B cell (primary cell): Measurements from ENCODE around the gene OTUB2. TPM values are rescaled to one million over a fixed set of nuclear protein-coding genes. Genes with fewer than 3 reads are reported as not detected.

ENCODE experiments used
- ATAC-seq: fragments of 200-7000 bp; cut with Tn5 transposase; one replicate; pipeline ENCODE4 v1.10.0; 2021; ENCODE audit warnings: low read depth, mild to moderate bottlenecking, moderate number of reproducible peaks, moderate library complexity
- CTCF ChIA-PET: fragments of 350-600 bp; sonication (Branson Sonifier 250); formaldehyde crosslinking; loops from one replicate; lab custom pipeline; 2021; ENCODE audit warnings: antibody characterized with exemption, inconsistent platforms; lab: Charles Lee
- POLR2A ChIA-PET: fragments of 350-600 bp; sonication (Branson Sonifier 250); formaldehyde crosslinking; loops from one replicate; lab custom pipeline; 2021; ENCODE audit warnings: antibody characterized with exemption; lab: Charles Lee
- DNase-seq: peaks from one replicate; pipeline ENCODE4 v3.0.0; 2013
- H2AFZ ChIP-seq: 2 replicates; pipeline ENCODE4 v1.6.1; 2012; ENCODE audit warnings: mild to moderate bottlenecking, low read depth, low read length; ENCODE audit not compliant: insufficient read depth, poor library complexity, severe bottlenecking
- H3K27ac ChIP-seq, 2 donors: 1 replicate in 1 of 2; 2 replicates in 1 of 2; pipeline ENCODE4 v1.5.1; 2012 to 2013; ENCODE audit warnings: low read length in 2 of 2, mild to moderate bottlenecking in 2 of 2, moderate library complexity in 1 of 2
- H3K27me3 ChIP-seq, 4 experiments: fragments of 200-600 bp in 1 of 4; sonication (generic) in 1 of 4; replicated peaks in 1 of 4; 1 replicate in 2 of 4; 2 replicates in 2 of 4; pipeline versions ENCODE4 v1.6.1 to v1.7.0; 2013 to 2016; ENCODE audit warnings: low read length in 3 of 4, mild to moderate bottlenecking in 2 of 4, mixed read lengths in 1 of 4, moderate library complexity in 1 of 4; ENCODE audit not compliant: insufficient read depth in 4 of 4, control insufficient read depth in 3 of 4; ENCODE audit errors: control extremely low read depth in 1 of 4
- H3K36me3 ChIP-seq, 2 experiments: replicated peaks in 1 of 2; 1 replicate in 1 of 2; 2 replicates in 1 of 2; pipeline versions ENCODE4 v1.6.1 to v1.7.1; 2013; ENCODE audit warnings: low read length in 1 of 2; ENCODE audit not compliant: insufficient read depth in 2 of 2, control insufficient read depth in 1 of 2; ENCODE audit errors: control extremely low read depth in 1 of 2, extremely low read depth in 1 of 2
- H3K4me1 ChIP-seq, 2 donors: fragments of 200-600 bp in 1 of 2; sonication (generic) in 1 of 2; 1 replicate in 1 of 2; 2 replicates in 1 of 2; pipeline versions ENCODE4 v1.5.1 to v1.6.1; 2013 to 2017; ENCODE audit warnings: low read length in 2 of 2; ENCODE audit not compliant: control insufficient read depth in 2 of 2, insufficient read depth in 2 of 2
- H3K4me2 ChIP-seq: replicated peaks from 2 replicates; pipeline ENCODE3; 2012; ENCODE audit warnings: mild to moderate bottlenecking, low read depth, low read length; ENCODE audit not compliant: poor library complexity, severe bottlenecking
- H3K4me3 ChIP-seq, 5 experiments: fragments of 200-600 bp in 1 of 5; sonication (generic) in 1 of 5; 1 replicate in 3 of 5; 2 replicates in 2 of 5; pipeline versions ENCODE4 v1.5.1 to v1.7.0; 2011 to 2016; ENCODE audit warnings: low read length in 4 of 5, mild to moderate bottlenecking in 4 of 5, low read depth in 2 of 5, control low read depth in 1 of 5, moderate library complexity in 1 of 5; ENCODE audit not compliant: insufficient read depth in 1 of 5; ENCODE audit errors: control extremely low read depth in 1 of 5, extremely low read depth in 1 of 5
- H3K79me2 ChIP-seq: fragments of 200-600 bp; sonication (generic); one replicate; pipeline ENCODE4 v1.6.0; 2016; ENCODE audit warnings: low read length; ENCODE audit not compliant: control insufficient read depth, insufficient read depth
- H3K9ac ChIP-seq: fragments of 200-600 bp; sonication (generic); 2 replicates; pipeline ENCODE4 v1.6.1; 2017; ENCODE audit warnings: mild to moderate bottlenecking, low read length, moderate library complexity
- H3K9me3 ChIP-seq, 3 donors: one replicate each; pipeline versions ENCODE4 v1.6.1 to v1.7.1; 2013; ENCODE audit warnings: low read length in 2 of 3; ENCODE audit not compliant: control insufficient read depth in 2 of 3, insufficient read depth in 1 of 3; ENCODE audit errors: control extremely low read depth in 1 of 3
- H4K20me1 ChIP-seq: 2 replicates; pipeline ENCODE4 v1.6.0; 2012; ENCODE audit warnings: mild to moderate bottlenecking, low read length; ENCODE audit not compliant: insufficient read depth, control insufficient read depth, poor library complexity, severe bottlenecking
- H3K27ac Mint-ChIP-seq: one replicate; pipeline ENCODE4 v1.8.0; 2021; ENCODE audit warnings: mixed read lengths
- H3K27me3 Mint-ChIP-seq: one replicate; pipeline ENCODE4 v1.8.0; 2021; ENCODE audit warnings: mixed read lengths
- H3K4me1 Mint-ChIP-seq: one replicate; pipeline ENCODE4 v1.8.0; 2021; ENCODE audit warnings: mixed read lengths
- H3K4me3 Mint-ChIP-seq: one replicate; pipeline ENCODE4 v1.8.0; 2021; ENCODE audit warnings: mixed read lengths
- H3K9me3 Mint-ChIP-seq: one replicate; pipeline ENCODE4 v1.8.0; 2022; ENCODE audit warnings: mixed read lengths; ENCODE audit not compliant: insufficient read depth
- EZH2 ChIP-seq: IDR thresholded peaks from 2 replicates; pipeline ENCODE4 v1.6.1; 2012; ENCODE audit warnings: borderline replicate concordance, low read depth, mild to moderate bottlenecking, moderate library complexity, low read length; ENCODE audit not compliant: insufficient read depth, poor library complexity, severe bottlenecking
- WGBS: methylation state at CpG from one replicate; pipeline ENCODE4 v1.1.5; 2013; ENCODE audit warnings: missing lambda C conversion rate; ENCODE audit not compliant: insufficient coverage; 5-methylcytosine and 5-hydroxymethylcytosine counted together
- intact Hi-C: fragments of 100-400 bp; cut with micrococcal nuclease; formaldehyde crosslinking; loops from one replicate; pipeline ENCODE4 v1.10.0; 2022
- polyA plus RNA-seq: library from polyadenylated mRNA; depleted of rRNA; stranded (reverse); fragments of >200 nt; gene quantifications from 2 replicates; pipeline ENCODE4 v1.2.3, GENCODE V29; 2012
- total RNA-seq, 2 donors: library from RNA; stranded (reverse); fragments of 120-200 nt in 1 of 2; gene quantifications; 1 replicate in 1 of 2; 2 replicates in 1 of 2; pipeline versions ENCODE4 v1.2.3 to v1.2.4, GENCODE V29; 2013 to 2022
- TF ChIP-seq, protein P1 (sequence below): fragments of 200-600 bp; IDR thresholded peaks from one replicate; pipeline ENCODE4 v1.8.0; 2022; ENCODE audit warnings: antibody characterized with exemption, mild to moderate bottlenecking

OTUB2 gene
- total and polyA plus RNA-seq, 2 donors (not counting 1 experiment from before 2014, with no cell fraction given): 0.04 to 0.17 TPM

DNA sequence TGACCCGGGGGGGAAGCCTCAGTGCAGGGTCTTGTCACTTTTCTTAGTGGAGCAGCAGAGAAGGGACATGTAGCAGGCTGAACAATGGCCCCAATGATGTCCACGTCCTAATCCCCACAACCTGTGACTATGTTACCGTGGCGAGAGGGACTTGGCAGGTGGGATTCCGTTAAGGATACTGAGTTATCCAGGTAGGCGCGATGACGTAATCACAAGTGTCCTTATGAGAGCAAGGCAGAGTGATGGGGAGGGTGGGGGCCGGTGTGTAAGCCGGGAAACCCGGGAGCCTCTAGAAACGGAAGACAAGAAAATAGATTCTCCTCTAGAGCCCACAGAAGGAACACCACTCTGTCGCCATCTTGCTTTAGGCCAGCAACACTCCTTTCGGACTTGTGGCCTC is 4.4 kb downstream of the OTUB2 start:
- CTCF ChIA-PET: no interaction called here
- Histone ChIP-seq H3K79me2 (no peaks in the 10 kb centered on the region), H2AFZ (no peak overlapping the region), H3K9me3 (no peaks in the 10 kb centered on the region), H3K9ac (no peak overlapping the region), H3K27ac (no peak overlapping the region), H3K4me1 (peaks cover 9% of the 10 kb centered on the region in 2 donors), H4K20me1 (no peaks in the 10 kb centered on the region), H3K4me3 (no peak overlapping the region), H3K36me3 (no peaks in the 10 kb centered on the region), H3K27me3 (peaks cover 0 to 9% (median 3%) of the 10 kb centered on the region in 4 experiments), H3K4me2 (no peak overlapping the region)
- no peak overlapping the region for H3K4me3 Mint-ChIP-seq
- TF ChIP-seq EZH2: no peak
- TF ChIP-seq, protein P1, sequence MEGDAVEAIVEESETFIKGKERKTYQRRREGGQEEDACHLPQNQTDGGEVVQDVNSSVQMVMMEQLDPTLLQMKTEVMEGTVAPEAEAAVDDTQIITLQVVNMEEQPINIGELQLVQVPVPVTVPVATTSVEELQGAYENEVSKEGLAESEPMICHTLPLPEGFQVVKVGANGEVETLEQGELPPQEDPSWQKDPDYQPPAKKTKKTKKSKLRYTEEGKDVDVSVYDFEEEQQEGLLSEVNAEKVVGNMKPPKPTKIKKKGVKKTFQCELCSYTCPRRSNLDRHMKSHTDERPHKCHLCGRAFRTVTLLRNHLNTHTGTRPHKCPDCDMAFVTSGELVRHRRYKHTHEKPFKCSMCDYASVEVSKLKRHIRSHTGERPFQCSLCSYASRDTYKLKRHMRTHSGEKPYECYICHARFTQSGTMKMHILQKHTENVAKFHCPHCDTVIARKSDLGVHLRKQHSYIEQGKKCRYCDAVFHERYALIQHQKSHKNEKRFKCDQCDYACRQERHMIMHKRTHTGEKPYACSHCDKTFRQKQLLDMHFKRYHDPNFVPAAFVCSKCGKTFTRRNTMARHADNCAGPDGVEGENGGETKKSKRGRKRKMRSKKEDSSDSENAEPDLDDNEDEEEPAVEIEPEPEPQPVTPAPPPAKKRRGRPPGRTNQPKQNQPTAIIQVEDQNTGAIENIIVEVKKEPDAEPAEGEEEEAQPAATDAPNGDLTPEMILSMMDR: no peak
- intact Hi-C loops: no loop called here
- ATAC-seq (no peak), DNase-seq (no peak)
- 96% methylated on average over 3 of the region's 14 CpGs for WGBS
- H3K27ac Mint-ChIP-seq: no peak overlapping the region
- peaks cover 8% of the 10 kb centered on the region for H3K4me1 Mint-ChIP-seq
- peaks cover 5% of the 10 kb centered on the region for H3K27me3 Mint-ChIP-seq
- H3K9me3 Mint-ChIP-seq: no peaks in the 10 kb centered on the region
- POLR2A ChIA-PET: no interaction called here

DNA sequence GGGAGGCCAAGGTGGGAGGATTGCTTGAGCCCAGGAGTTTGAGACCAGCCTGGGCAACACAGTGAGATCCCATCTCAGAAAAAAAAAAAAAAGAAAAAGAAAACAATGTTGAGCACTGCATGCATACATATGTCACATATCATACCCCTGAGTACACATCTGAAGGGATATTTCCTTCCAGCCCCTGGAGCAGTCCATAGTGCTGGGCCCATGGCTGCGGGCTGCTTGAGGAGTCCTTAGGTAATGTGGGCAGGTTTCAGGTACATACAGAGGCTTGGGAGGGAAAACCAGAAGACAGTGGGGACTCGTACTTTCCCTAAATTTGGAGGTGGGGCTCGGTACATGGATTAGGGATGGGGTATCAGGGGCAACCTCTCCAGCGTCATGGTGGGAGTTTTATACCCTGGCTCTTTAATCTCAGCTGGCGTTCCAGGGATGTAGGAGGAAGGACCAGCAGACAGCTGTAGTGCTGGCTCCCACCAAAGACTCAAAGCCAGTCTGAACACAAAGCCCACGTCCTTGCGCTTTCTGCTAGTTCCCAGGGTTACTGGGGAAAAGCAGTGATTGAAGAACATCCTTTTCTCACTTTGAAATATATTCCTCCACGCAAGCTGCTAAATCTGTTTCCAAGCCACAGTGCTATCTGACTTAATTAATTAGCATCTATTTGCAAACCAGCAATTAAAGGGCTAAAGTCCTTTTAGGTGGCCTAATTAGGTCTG is 5.2 kb downstream of the OTUB2 start:
- Histone ChIP-seq H3K4me1 (peaks cover 4% of the 10 kb centered on the region in 2 donors), H3K4me3 (no peak overlapping the region), H3K79me2 (no peaks in the 10 kb centered on the region), H2AFZ (no peak overlapping the region), H3K9me3 (no peaks in the 10 kb centered on the region), H4K20me1 (no peaks in the 10 kb centered on the region), H3K27ac (no peak overlapping the region), H3K4me2 (no peak overlapping the region), H3K9ac (no peak overlapping the region), H3K27me3 (peaks cover 0 to 6% (median 2%) of the 10 kb centered on the region in 4 experiments), H3K36me3 (no peaks in the 10 kb centered on the region)
- CTCF ChIA-PET: interaction anchor here (1.0 to 9.5 kb wide), 2 partner anchors 108 to 149 kb away, joined by 3 to 195 read pairs; no protein-coding TSS in a partner anchor
- no peak for TF ChIP-seq EZH2
- TF ChIP-seq, protein P1: no peak
- Mint-ChIP-seq H3K27ac (no peak overlapping the region), H3K4me3 (no peak overlapping the region), H3K27me3 (no peaks in the 10 kb centered on the region), H3K9me3 (no peaks in the 10 kb centered on the region), H3K4me1 (peaks cover 2% of the 10 kb centered on the region)
- intact Hi-C loops: no loop called here
- POLR2A ChIA-PET: no interaction called here
- DNase-seq (no peak), ATAC-seq (no peak)
- 97% methylated on average over 7 of the region's 8 CpGs for WGBS
